GM12892 (cell line): ENCODE data around the gene RRAGB. TPM values are rescaled to one million over a fixed set of nuclear protein-coding genes. Genes with fewer than 3 reads are reported as not detected.
A peak's percentile ranks its signal among the peaks of the same experiment; 100 is the strongest.
"Not testable (repeated sequence)": the region's sequence is repeated elsewhere in the genome, so short reads cannot be mapped to it uniquely, and the experiment has no call there.

Source experiments
- DNase-seq: peaks from one replicate; pipeline ENCODE4 v3.0.0; 2011; ENCODE audit not compliant: insufficient read length
- FAIRE-seq: peaks from 2 replicates; lab custom pipeline; 2011; peaks lifted over from hg19 to GRCh38; lab: Jason Lieb, UNC
- POLR2A ChIP-seq: IDR thresholded peaks from 2 replicates; pipeline ENCODE4 v1.6.1; 2011; ENCODE audit warnings: low read depth, low read length, control low read depth
- POLR2AphosphoS5 ChIP-seq: IDR thresholded peaks from 2 replicates; pipeline ENCODE4 v1.6.1; 2011; ENCODE audit warnings: low read depth, low read length, control low read depth
- TAF1 ChIP-seq: IDR thresholded peaks from 2 replicates; pipeline ENCODE4 v1.6.1; 2011; ENCODE audit warnings: low read depth, mild to moderate bottlenecking, control low read depth, low read length, borderline replicate concordance
- polyA plus RNA-seq: library from polyadenylated mRNA; unstranded; fragments of >200 nt; gene quantifications from one replicate; pipeline ENCODE4 v1.2.1, GENCODE V29; 2012; ENCODE audit warnings: missing spikeins, inconsistent platforms; ENCODE audit not compliant: missing spikeins

The RRAGB gene, protein sequence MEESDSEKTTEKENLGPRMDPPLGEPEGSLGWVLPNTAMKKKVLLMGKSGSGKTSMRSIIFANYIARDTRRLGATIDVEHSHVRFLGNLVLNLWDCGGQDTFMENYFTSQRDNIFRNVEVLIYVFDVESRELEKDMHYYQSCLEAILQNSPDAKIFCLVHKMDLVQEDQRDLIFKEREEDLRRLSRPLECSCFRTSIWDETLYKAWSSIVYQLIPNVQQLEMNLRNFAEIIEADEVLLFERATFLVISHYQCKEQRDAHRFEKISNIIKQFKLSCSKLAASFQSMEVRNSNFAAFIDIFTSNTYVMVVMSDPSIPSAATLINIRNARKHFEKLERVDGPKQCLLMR
- 20.1 TPM for polyA plus RNA-seq

DNA sequence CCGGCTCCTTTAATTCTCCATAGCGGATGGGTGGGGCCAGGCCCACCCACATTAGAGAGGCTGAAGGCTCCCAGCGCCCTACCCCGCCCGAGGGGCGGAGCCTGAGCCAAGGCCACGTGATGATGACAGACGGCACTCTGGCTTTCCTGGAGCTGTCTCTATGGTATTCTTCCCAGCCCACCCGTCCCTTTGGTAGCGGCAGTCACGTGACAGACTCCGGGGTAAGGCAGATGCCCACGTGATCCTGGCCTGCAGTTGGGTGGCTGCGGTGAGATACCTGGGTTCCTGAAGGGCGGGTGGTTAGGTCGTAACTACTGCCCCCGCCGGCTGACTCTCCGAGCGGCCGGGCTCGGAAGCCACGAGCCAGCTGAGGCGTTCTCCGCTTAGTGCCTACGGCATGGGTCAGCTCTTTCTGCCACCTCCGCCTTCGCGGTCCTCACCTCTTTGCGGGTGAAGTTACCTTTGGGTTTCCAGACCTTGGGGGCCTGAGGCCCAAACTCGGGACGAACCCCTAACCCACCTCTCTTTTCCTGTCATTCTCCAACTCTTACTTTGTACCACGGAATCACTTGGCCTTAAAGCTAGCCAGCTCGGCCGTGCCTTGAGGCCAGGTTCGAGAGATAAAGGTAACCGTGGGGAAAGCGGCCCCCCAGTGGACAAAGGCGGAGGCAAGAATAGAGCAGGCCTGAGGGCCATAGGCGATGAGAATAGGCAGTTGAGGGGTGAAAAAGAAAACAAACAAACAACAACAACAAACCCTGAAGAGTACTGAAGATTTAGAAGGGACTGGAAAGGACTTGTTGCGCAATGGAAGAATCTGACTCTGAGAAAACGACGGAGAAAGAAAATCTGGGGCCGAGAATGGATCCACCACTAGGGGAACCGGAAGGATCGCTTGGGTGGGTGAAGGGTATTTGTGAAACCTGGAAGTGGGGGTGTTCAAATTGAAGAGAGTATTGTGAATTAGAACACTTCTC lies at the start of gene RRAGB:
Gene RRAGB, plus strand, starts transcription at position 229 of the 977 bp plus-strand sequence. Its CDS starts 579 bp downstream, at position 808.
- peak; percentile 8; the same call in 1 of the 2 replicates for TF ChIP-seq TAF1
- TF ChIP-seq POLR2AphosphoS5, result no peak
- peak; percentile 73; the same call in 1 of the 2 replicates for TF ChIP-seq POLR2A
- FAIRE-seq (peak; percentile 90), DNase-seq (peak; percentile 68)

DNA sequence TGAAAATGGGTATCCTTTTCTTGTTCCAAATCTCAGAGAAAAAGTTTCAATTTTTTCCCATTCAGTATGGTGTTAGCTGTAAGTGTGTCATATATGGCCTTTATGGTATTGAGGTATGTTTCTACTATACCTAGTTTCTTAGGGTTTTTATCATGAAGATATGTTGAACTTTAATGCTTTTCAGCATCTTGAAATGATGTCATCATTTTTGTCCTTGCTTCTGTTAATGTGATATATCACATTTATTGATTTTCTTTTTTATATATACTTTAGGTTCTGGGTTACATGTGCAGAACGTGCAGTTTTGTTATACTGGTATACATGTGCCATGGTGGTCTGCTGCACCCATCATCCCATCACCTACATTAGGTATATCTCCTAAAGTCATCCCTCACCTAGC lies 49.5 kb upstream of the RRAGB start:
- FAIRE-seq (no peak), DNase-seq (no peak)
- TF ChIP-seq TAF1, result no peak
- TF ChIP-seq POLR2A, result no peak
- TF ChIP-seq POLR2AphosphoS5, result no peak

DNA sequence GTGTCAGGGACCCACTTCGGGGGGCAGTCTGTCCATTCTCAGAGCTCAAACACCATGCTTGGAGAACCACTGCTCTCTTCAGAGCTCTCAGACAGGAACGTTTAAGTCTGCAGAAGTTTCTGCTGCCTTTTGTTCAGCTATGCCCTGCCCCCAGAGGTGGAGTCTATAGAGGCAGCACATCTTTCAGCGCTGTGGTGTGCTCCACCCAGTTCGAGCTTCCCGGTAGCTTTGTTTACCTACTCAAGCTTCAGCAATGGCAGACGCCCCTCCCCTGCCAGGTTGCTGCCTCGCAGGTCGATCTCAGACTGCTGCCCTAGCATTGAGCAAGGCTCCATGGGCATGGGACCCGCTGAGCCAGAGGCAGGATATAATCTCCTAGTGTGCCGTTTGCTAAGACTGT lies 29.0 kb upstream of the RRAGB start:
- not testable (repeated sequence) for FAIRE-seq, DNase-seq

DNA sequence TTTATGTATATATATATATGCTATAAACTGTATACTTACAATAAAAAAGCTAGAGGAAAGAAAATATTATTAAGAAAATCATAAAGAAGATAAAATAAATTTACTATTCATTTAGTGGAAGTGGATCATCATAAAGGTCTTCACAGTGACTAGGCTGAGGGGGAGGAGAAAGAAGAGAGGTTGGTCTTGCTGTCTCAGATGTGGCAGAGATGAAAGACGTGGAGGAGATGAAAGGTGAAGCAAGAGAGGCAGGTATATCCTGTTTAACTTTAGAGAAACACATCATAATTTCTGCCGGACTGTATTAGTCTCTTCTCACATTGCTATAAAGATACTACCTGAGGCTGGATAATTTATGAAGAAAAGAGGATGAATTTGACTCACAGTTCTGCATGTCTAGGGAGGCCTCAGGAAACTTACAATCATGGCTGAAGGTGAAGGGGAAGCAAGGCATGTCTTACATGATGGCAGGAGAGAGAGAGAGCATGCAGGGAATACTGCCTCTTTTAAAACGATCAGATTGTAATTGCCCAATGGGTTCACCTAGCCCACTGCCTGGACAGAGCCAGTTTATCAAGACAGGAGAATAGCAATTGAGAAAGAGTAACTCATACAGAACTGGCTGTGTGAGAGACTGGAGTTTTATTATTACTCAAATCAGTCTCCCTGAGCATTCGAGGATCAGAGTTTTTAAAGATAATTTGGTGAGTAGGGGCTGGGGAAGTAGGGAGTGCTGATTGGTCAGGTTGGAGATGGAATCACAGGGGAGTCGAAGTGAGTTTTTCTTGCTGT lies 22.1 kb upstream of the RRAGB start:
- DNase-seq (no peak), FAIRE-seq (no peak)
- TF ChIP-seq POLR2AphosphoS5 (no peak), TAF1 (no peak), POLR2A (no peak)

DNA sequence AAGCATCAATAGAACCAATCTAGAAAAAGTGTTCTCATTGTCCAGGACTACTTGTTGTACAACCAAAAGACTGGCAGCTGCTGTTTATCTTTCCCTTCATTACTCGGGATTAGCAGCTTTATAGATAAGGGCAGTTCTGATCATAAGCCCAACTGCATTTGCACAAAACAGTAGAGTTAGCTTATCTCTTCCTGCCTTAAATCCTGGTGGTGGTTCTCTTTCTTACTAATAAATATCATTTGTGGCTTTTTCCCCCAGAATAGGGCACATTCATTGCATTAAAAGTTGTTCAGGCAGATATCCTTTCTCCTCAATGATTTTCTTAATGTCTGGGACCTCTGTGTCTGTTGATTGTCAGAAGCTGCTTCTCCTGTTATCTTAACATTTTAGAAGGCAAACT lies 20.2 kb upstream of the RRAGB start:
- TF ChIP-seq TAF1, result no peak
- no peak for TF ChIP-seq POLR2AphosphoS5
- TF ChIP-seq POLR2A, result no peak

DNA sequence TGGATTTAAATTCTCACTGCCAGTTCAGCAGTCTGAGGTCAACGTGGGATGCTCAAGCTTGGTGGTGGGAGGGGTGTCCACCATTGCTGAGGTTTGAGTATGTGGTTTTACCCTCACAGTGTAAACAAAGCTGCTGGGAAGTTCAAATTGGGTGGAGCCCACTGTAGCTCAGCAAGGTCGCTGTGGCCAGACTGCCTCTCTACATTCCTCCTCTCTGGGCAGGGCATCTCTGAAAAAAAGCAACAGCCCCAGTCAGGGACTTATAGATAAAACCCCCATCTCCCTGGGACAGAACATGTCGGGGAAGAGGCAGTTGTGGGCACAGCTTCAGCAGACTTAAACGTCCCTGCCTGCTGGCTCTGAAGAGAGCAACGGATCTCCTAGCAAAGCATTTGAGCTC lies 14.9 kb upstream of the RRAGB start:
- FAIRE-seq, result no peak
- TF ChIP-seq POLR2AphosphoS5, result no peak
- TF ChIP-seq POLR2A, result no peak
- no peak for TF ChIP-seq TAF1
- no peak for DNase-seq

More for the DNA sequence above, 20.2 kb upstream of the RRAGB start:
- DNase-seq (no peak), FAIRE-seq (no peak)

DNA sequence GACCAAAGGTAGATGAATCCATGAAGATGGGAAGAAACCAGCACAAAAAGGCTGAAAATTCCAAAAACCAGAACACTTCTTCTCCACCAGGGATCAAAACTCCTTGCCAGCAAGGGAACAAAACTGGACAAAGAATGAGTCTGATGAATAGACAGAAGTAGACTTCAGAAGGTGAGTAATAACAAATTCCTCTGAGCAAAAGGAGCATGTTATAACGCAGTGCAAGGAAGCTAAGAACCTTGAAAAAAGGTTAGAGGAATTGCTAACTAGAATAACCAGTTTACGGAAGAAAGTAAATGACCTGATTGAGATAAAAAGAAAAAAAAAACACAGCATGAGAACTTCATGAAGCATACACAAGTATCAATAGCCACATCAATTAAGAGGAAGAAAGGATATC lies 14.1 kb upstream of the RRAGB start:
- FAIRE-seq, DNase-seq: not testable (repeated sequence)

DNA sequence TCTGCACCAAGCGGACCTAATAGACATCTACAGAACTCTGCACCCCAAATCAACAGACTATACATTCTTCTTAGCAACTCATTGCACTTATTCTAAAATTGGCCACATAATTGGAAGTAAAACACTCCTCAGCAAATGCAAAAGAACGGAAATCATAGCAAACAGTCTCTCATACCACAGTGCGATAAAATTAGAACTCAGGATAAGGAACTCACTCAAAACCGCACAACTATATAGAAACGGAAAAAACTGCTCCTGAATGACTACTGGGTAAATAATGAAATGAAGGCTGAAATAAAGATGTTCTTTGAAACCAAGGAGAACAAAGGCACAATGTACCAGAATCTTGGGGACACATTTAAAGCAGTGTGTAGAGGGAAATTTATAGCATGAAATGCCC lies 12.5 kb upstream of the RRAGB start:
- DNase-seq, FAIRE-seq: not testable (repeated sequence)

DNA sequence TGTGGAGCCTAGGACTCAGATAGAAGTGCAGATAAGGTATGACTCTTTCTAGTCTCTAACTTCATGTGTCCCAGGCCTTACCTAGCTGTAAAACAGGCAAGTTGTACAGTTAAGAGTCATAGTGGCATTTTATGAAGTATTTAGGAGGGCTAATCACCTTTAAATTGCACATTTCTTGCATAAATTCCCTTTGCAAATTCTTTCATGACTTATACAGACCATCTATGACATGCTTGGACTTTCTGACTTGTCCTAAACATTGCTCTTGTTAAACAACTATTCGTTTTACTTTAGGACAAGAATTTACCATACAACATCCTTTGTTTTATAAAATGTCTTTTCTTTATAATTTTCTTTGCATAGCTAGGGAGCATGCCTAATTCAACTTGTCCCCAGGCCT lies 7.8 kb upstream of the RRAGB start:
- FAIRE-seq (no peak), DNase-seq (no peak)
- TF ChIP-seq TAF1 (no peak), POLR2AphosphoS5 (no peak), POLR2A (no peak)

DNA sequence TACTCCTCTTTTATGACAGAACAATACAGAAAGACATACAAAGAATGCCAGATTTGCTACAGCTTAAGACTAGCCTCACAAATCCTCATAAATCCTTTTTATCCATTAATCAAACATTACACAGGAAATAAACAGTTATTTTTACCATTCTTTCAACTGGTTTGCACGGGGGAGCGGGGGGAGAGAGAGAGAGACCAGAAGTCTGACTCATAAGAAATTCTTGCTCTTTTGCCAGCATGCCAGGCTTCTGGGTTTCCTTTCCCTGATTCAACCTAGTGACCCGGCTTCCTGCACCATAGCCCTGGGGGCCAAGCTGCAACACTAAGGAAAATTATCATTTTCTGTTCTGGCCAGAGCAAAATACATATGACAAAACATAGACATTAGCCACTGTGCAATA lies 6.8 kb upstream of the RRAGB start:
- DNase-seq, result no peak
- TF ChIP-seq POLR2A (no peak), POLR2AphosphoS5 (no peak), TAF1 (no peak)
- FAIRE-seq, result no peak

DNA sequence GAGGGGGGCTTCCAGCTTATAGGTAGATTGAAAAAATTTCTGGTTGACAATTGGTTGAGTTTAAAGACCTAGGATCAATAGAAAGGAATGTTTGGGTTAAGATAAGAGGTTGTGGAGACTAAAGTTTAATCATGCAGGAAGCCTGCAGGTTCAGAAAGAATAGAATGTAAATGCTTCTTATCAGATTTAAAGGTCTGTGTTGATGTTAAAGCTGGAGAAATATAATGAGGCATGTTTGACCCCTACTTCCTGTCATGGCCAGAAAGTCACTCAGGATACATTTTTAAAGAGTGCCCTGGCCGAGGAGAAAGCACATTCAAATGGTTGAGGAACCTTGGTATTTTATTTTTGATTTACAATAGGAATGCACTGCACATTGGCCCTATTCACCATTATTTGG lies 3.9 kb upstream of the RRAGB start:
- DNase-seq, result no peak
- no peak for FAIRE-seq
- TF ChIP-seq POLR2A, result no peak
- TF ChIP-seq TAF1, result no peak
- TF ChIP-seq POLR2AphosphoS5, result no peak
